Gastrocnemius medialis (tissue), 4 donors: Measurements from ENCODE around the gene KLB.

Experiments used
- CTCF ChIP-seq, 5 experiments: fragments of 450-650 bp in 3 of 5; fragments of 200-600 bp in 2 of 5; sonication (generic) in 2 of 5; IDR thresholded peaks in 4 of 5; conservative IDR thresholded peaks in 1 of 5; 1 replicate in 4 of 5; 2 replicates in 1 of 5; pipeline ENCODE4 v1.5.1; 2016 to 2019; ENCODE audit warnings: antibody characterized with exemption in 5 of 5, mild to moderate bottlenecking in 3 of 5, moderate library complexity in 3 of 5
- POLR2A ChIP-seq, 2 donors: fragments of 450-650 bp; IDR thresholded peaks; one replicate each; pipeline ENCODE4 v1.6.1; 2017; ENCODE audit warnings: antibody characterized with exemption in 2 of 2, mild to moderate bottlenecking in 2 of 2, moderate library complexity in 2 of 2

GRCh38 chr4:39472396-39472795, 65.7 kb downstream of the KLB start:
- TF ChIP-seq CTCF (IDR thresholded peaks at IDR 0.05 in 4 of 5, conservative IDR thresholded peaks at IDR 0.05 in 1 of 5) = no peak
- no peak for TF ChIP-seq POLR2A (IDR thresholded peaks at IDR 0.05)
